Panc1 (cell line): ENCODE results near the gene MEMO1. TPM values are rescaled to one million over a fixed set of nuclear protein-coding genes. Genes with fewer than 3 reads are reported as not detected.

Experiments used
- ATAC-seq: fragments of 200-7000 bp; cut with Tn5 transposase; 2 replicates; pipeline ENCODE4 v1.9.1; 2020; ENCODE audit warnings: mild to moderate bottlenecking, moderate library complexity
- BruUV-seq: library from RNA; stranded (reverse); fragments of 400-500 nt; replicated peaks from 2 replicates; lab custom pipeline; 2021; lab: Mats Ljungman, UMichigan
- CTCF ChIA-PET: fragments of 300-600 bp; sonication (Branson Sonifier 250); formaldehyde crosslinking; loops from one replicate; lab custom pipeline; 2022; ENCODE audit warnings: antibody characterized with exemption; lab: Charles Lee
- POLR2A ChIA-PET: fragments of 300-600 bp; sonication (Branson Sonifier 250); formaldehyde crosslinking; loops from one replicate; lab custom pipeline; 2022; ENCODE audit warnings: antibody characterized with exemption; lab: Charles Lee
- DNase-seq: peaks from one replicate; pipeline ENCODE4 v3.0.0-alpha.2; 2010; ENCODE audit warnings: low read depth, low spot score
- H3K27ac ChIP-seq: 2 replicates; pipeline ENCODE4 v1.5.1; 2011; ENCODE audit warnings: mild to moderate bottlenecking, low read length, inconsistent platforms
- H3K27me3 ChIP-seq: fragments of 200-500 bp; sonication (Bioruptor generic); 2 replicates; pipeline ENCODE4 v1.6.0; 2014; ENCODE audit warnings: low read length, inconsistent platforms; ENCODE audit not compliant: control insufficient read depth, insufficient read depth
- H3K36me3 ChIP-seq: fragments of 200-500 bp; sonication (Bioruptor generic); 2 replicates; pipeline ENCODE4 v1.5.1; 2014; ENCODE audit warnings: inconsistent platforms, mild to moderate bottlenecking, low read length, moderate library complexity; ENCODE audit not compliant: control insufficient read depth, insufficient read depth
- H3K4me1 ChIP-seq: 2 replicates; pipeline ENCODE4 v1.5.1; 2011; ENCODE audit warnings: inconsistent platforms, mild to moderate bottlenecking, low read length, moderate library complexity; ENCODE audit not compliant: control insufficient read depth, insufficient read depth
- H3K4me3 ChIP-seq, 2 experiments: 2 replicates each; pipeline ENCODE4 v1.5.1; 2011 to 2012; ENCODE audit warnings: low read depth in 2 of 2, low read length in 2 of 2, mild to moderate bottlenecking in 2 of 2, inconsistent platforms in 1 of 2, moderate library complexity in 1 of 2
- H3K9me3 ChIP-seq: fragments of 200-500 bp; sonication (Bioruptor generic); 2 replicates; pipeline ENCODE4 v1.5.1; 2014; ENCODE audit warnings: low read depth, mild to moderate bottlenecking, inconsistent platforms, low read length, moderate library complexity; ENCODE audit not compliant: control insufficient read depth, insufficient read depth
- CTCF ChIP-seq: fragments of 450-650 bp; IDR thresholded peaks from 2 replicates; pipeline ENCODE4 v1.5.1; 2017; ENCODE audit warnings: mild to moderate bottlenecking
- POLR2AphosphoS5 ChIP-seq: IDR thresholded peaks from 2 replicates; pipeline ENCODE4 v1.6.1; 2012; ENCODE audit warnings: mild to moderate bottlenecking, low read depth, low read length, moderate library complexity
- REST ChIP-seq, 2 experiments: IDR thresholded peaks; 2 replicates each; pipeline ENCODE4 v1.6.1; 2011 to 2012; ENCODE audit warnings: low read depth in 2 of 2, control low read depth in 1 of 2, low read length in 1 of 2, mild to moderate bottlenecking in 1 of 2, moderate library complexity in 1 of 2; ENCODE audit not compliant: insufficient read depth in 1 of 2
- SIN3A ChIP-seq: IDR thresholded peaks from 2 replicates; pipeline ENCODE4 v1.6.1; 2012; ENCODE audit warnings: low read depth, mild to moderate bottlenecking, low read length, moderate library complexity, borderline replicate concordance; ENCODE audit not compliant: insufficient read depth
- TCF7L2 ChIP-seq: IDR thresholded peaks from 2 replicates; pipeline ENCODE4 v1.6.1; 2011; ENCODE audit warnings: mild to moderate bottlenecking, low read depth, low read length, inconsistent platforms
- in situ Hi-C: cut with HindIII; loops from 2 replicates; pipeline ENCODE4 v1.10.0; 2016; ENCODE audit warnings: low sequenced_read_pairs, low pct_unique_long_range_greater_than_20kb
- intact Hi-C: fragments of 100-400 bp; cut with micrococcal nuclease; formaldehyde crosslinking; loops from one replicate; pipeline ENCODE4 v1.10.0; 2022; ENCODE audit not compliant: unreplicated experiment
- total RNA-seq: library from RNA; stranded (reverse); gene quantifications from one replicate; pipeline ENCODE4 v1.2.1, GENCODE V29; 2021; ENCODE audit not compliant: unreplicated experiment

MEMO1 gene
- total RNA-seq, 1 experiment from 2014 or later, result 60.8 TPM

DNA sequence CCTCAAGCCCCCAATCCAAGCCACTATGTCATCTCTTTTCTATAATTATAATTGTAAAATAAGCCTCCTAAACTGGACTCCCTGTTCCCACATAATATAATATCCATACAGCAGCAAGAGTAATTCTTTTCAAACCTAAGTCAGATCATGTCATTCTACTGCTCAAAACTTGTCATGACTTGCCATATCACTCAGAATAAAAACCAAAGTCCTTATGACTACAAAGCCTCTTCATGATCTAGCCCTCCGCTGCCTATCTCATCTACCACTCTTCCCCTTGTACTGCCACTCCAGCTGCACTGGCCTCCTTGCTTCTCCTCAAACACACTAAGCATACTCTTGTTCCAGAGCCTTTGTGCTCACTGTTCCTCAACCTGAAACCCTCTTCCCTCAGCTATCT is 69.9 kb downstream of the MEMO1 start:
- DNase-seq (no peak), ATAC-seq (no peak)
- no peak for TF ChIP-seq REST (IDR thresholded peaks at IDR 0.05; ENCODE audit: insufficient read depth in 1 of 2, low read depth in 2 of 2, low read length in 1 of 2)
- no peak for TF ChIP-seq TCF7L2
- no peak for TF ChIP-seq SIN3A
- TF ChIP-seq POLR2AphosphoS5, result no peak
- TF ChIP-seq CTCF, result no peak
- H3K4me3 ChIP-seq, result no peak overlapping the region
- in situ Hi-C loops (no loop called here), intact Hi-C loops (no loop called here)
- H3K27me3 ChIP-seq, result no peaks in the 10 kb centered on the region
- H3K9me3 ChIP-seq, result no peaks in the 10 kb centered on the region
- H3K36me3 ChIP-seq, result no peaks in the 10 kb centered on the region
- peaks cover 9% of the 10 kb centered on the region for H3K4me1 ChIP-seq
- H3K27ac ChIP-seq, result no peak overlapping the region
- CTCF ChIA-PET, result no interaction called here
- POLR2A ChIA-PET, result no interaction called here
- TSS peak; percentile 24 for BruUV-seq

GRCh38 chr2:31937741-31938140 is 73.1 kb downstream of the MEMO1 start:
- H3K36me3 ChIP-seq, result no peaks in the 10 kb centered on the region
- BruUV-seq, result no TSS peak
- ATAC-seq, result no peak
- ChIA-PET POLR2A (no interaction called here), CTCF (no interaction called here)
- no peaks in the 10 kb centered on the region for H3K9me3 ChIP-seq
- H3K27ac ChIP-seq, result no peak overlapping the region
- in situ Hi-C loops, result no loop called here
- H3K4me3 ChIP-seq, result no peak overlapping the region
- intact Hi-C loops, result no loop called here
- H3K4me1 ChIP-seq, result no peaks in the 10 kb centered on the region
- H3K27me3 ChIP-seq, result no peaks in the 10 kb centered on the region
- no peak for TF ChIP-seq REST (IDR thresholded peaks at IDR 0.05; ENCODE audit: insufficient read depth in 1 of 2, low read depth in 2 of 2, low read length in 1 of 2)
- TF ChIP-seq POLR2AphosphoS5, result no peak
- TF ChIP-seq SIN3A, result no peak
- no peak for TF ChIP-seq CTCF
- no peak for TF ChIP-seq TCF7L2
- DNase-seq, result no peak
